Panc1 (cell line): ENCODE measurements around the gene RELL1. TPM values are rescaled to one million over a fixed set of nuclear protein-coding genes. Genes with fewer than 3 reads are reported as not detected.

Experiments
- ATAC-seq: fragments of 200-7000 bp; cut with Tn5 transposase; 2 replicates; pipeline ENCODE4 v1.9.1; 2020; ENCODE audit warnings: mild to moderate bottlenecking, moderate library complexity
- BruUV-seq: library from RNA; stranded (reverse); fragments of 400-500 nt; replicated peaks from 2 replicates; lab custom pipeline; 2021; lab: Mats Ljungman, UMichigan
- CTCF ChIA-PET: fragments of 300-600 bp; sonication (Branson Sonifier 250); formaldehyde crosslinking; loops from one replicate; lab custom pipeline; 2022; ENCODE audit warnings: antibody characterized with exemption; lab: Charles Lee
- POLR2A ChIA-PET: fragments of 300-600 bp; sonication (Branson Sonifier 250); formaldehyde crosslinking; loops from one replicate; lab custom pipeline; 2022; ENCODE audit warnings: antibody characterized with exemption; lab: Charles Lee
- DNase-seq: peaks from one replicate; pipeline ENCODE4 v3.0.0-alpha.2; 2010; ENCODE audit warnings: low read depth, low spot score
- H3K27ac ChIP-seq: 2 replicates; pipeline ENCODE4 v1.5.1; 2011; ENCODE audit warnings: mild to moderate bottlenecking, low read length, inconsistent platforms
- H3K27me3 ChIP-seq: fragments of 200-500 bp; sonication (Bioruptor generic); 2 replicates; pipeline ENCODE4 v1.6.0; 2014; ENCODE audit warnings: low read length, inconsistent platforms; ENCODE audit not compliant: control insufficient read depth, insufficient read depth
- H3K36me3 ChIP-seq: fragments of 200-500 bp; sonication (Bioruptor generic); 2 replicates; pipeline ENCODE4 v1.5.1; 2014; ENCODE audit warnings: inconsistent platforms, mild to moderate bottlenecking, low read length, moderate library complexity; ENCODE audit not compliant: control insufficient read depth, insufficient read depth
- H3K4me1 ChIP-seq: 2 replicates; pipeline ENCODE4 v1.5.1; 2011; ENCODE audit warnings: inconsistent platforms, mild to moderate bottlenecking, low read length, moderate library complexity; ENCODE audit not compliant: control insufficient read depth, insufficient read depth
- H3K4me3 ChIP-seq, 2 experiments: 2 replicates each; pipeline ENCODE4 v1.5.1; 2011 to 2012; ENCODE audit warnings: low read depth in 2 of 2, low read length in 2 of 2, mild to moderate bottlenecking in 2 of 2, inconsistent platforms in 1 of 2, moderate library complexity in 1 of 2
- H3K9me3 ChIP-seq: fragments of 200-500 bp; sonication (Bioruptor generic); 2 replicates; pipeline ENCODE4 v1.5.1; 2014; ENCODE audit warnings: low read depth, mild to moderate bottlenecking, inconsistent platforms, low read length, moderate library complexity; ENCODE audit not compliant: control insufficient read depth, insufficient read depth
- POLR2AphosphoS5 ChIP-seq: IDR thresholded peaks from 2 replicates; pipeline ENCODE4 v1.6.1; 2012; ENCODE audit warnings: mild to moderate bottlenecking, low read depth, low read length, moderate library complexity
- SIN3A ChIP-seq: IDR thresholded peaks from 2 replicates; pipeline ENCODE4 v1.6.1; 2012; ENCODE audit warnings: low read depth, mild to moderate bottlenecking, low read length, moderate library complexity, borderline replicate concordance; ENCODE audit not compliant: insufficient read depth
- TCF7L2 ChIP-seq: IDR thresholded peaks from 2 replicates; pipeline ENCODE4 v1.6.1; 2011; ENCODE audit warnings: mild to moderate bottlenecking, low read depth, low read length, inconsistent platforms
- in situ Hi-C: cut with HindIII; loops from 2 replicates; pipeline ENCODE4 v1.10.0; 2016; ENCODE audit warnings: low sequenced_read_pairs, low pct_unique_long_range_greater_than_20kb
- intact Hi-C: fragments of 100-400 bp; cut with micrococcal nuclease; formaldehyde crosslinking; loops from one replicate; pipeline ENCODE4 v1.10.0; 2022; ENCODE audit not compliant: unreplicated experiment
- total RNA-seq: library from RNA; stranded (reverse); gene quantifications from one replicate; pipeline ENCODE4 v1.2.1, GENCODE V29; 2021; ENCODE audit not compliant: unreplicated experiment
- TF ChIP-seq, protein P1 (sequence below): fragments of 450-650 bp; IDR thresholded peaks from 2 replicates; pipeline ENCODE4 v1.5.1; 2017; ENCODE audit warnings: mild to moderate bottlenecking
- TF ChIP-seq, protein P2 (sequence below), 2 experiments: IDR thresholded peaks; 2 replicates each; pipeline ENCODE4 v1.6.1; 2011 to 2012; ENCODE audit warnings: low read depth in 2 of 2, control low read depth in 1 of 2, low read length in 1 of 2, mild to moderate bottlenecking in 1 of 2, moderate library complexity in 1 of 2; ENCODE audit not compliant: insufficient read depth in 1 of 2

The RELL1 gene
- total RNA-seq, 1 experiment from 2014 or later, result 29.1 TPM

DNA sequence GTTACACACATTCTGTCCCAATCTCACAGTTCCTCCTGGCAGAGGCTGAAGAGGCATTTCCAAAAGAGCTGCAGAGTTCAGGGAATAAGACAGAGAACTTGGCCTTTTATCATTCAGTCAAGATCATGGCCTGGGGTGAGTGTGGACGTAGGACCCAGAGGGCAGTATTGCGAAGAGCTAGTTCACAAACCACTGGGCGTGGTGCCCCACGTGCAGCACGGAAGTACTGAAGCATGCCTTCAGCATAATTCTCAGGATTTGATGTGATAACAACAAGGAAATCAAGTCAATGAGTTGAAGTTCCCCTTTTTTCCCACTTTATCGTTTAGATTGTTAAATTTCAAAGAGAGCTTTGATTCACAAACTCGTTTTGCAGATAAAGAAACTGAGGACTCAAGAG lies 117.7 kb downstream of the RELL1 start:
- in situ Hi-C loops (no loop called here), intact Hi-C loops (no loop called here)
- no peak overlapping the region for H3K27ac ChIP-seq
- BruUV-seq, result no TSS peak
- no peak for DNase-seq
- TF ChIP-seq SIN3A (no peak), POLR2AphosphoS5 (no peak), TCF7L2 (no peak)
- TF ChIP-seq, protein P1, sequence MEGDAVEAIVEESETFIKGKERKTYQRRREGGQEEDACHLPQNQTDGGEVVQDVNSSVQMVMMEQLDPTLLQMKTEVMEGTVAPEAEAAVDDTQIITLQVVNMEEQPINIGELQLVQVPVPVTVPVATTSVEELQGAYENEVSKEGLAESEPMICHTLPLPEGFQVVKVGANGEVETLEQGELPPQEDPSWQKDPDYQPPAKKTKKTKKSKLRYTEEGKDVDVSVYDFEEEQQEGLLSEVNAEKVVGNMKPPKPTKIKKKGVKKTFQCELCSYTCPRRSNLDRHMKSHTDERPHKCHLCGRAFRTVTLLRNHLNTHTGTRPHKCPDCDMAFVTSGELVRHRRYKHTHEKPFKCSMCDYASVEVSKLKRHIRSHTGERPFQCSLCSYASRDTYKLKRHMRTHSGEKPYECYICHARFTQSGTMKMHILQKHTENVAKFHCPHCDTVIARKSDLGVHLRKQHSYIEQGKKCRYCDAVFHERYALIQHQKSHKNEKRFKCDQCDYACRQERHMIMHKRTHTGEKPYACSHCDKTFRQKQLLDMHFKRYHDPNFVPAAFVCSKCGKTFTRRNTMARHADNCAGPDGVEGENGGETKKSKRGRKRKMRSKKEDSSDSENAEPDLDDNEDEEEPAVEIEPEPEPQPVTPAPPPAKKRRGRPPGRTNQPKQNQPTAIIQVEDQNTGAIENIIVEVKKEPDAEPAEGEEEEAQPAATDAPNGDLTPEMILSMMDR, result no peak
- TF ChIP-seq, protein P2, sequence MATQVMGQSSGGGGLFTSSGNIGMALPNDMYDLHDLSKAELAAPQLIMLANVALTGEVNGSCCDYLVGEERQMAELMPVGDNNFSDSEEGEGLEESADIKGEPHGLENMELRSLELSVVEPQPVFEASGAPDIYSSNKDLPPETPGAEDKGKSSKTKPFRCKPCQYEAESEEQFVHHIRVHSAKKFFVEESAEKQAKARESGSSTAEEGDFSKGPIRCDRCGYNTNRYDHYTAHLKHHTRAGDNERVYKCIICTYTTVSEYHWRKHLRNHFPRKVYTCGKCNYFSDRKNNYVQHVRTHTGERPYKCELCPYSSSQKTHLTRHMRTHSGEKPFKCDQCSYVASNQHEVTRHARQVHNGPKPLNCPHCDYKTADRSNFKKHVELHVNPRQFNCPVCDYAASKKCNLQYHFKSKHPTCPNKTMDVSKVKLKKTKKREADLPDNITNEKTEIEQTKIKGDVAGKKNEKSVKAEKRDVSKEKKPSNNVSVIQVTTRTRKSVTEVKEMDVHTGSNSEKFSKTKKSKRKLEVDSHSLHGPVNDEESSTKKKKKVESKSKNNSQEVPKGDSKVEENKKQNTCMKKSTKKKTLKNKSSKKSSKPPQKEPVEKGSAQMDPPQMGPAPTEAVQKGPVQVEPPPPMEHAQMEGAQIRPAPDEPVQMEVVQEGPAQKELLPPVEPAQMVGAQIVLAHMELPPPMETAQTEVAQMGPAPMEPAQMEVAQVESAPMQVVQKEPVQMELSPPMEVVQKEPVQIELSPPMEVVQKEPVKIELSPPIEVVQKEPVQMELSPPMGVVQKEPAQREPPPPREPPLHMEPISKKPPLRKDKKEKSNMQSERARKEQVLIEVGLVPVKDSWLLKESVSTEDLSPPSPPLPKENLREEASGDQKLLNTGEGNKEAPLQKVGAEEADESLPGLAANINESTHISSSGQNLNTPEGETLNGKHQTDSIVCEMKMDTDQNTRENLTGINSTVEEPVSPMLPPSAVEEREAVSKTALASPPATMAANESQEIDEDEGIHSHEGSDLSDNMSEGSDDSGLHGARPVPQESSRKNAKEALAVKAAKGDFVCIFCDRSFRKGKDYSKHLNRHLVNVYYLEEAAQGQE (IDR thresholded peaks at IDR 0.05; ENCODE audit: insufficient read depth in 1 of 2, low read depth in 2 of 2, low read length in 1 of 2), result no peak
- no peaks in the 10 kb centered on the region for H3K4me1 ChIP-seq
- no peaks in the 10 kb centered on the region for H3K27me3 ChIP-seq
- POLR2A ChIA-PET, result no interaction called here
- no peaks in the 10 kb centered on the region for H3K9me3 ChIP-seq
- CTCF ChIA-PET, result interaction anchor here (0.7 kb wide), 1 partner anchor 37 kb away, joined by 9 read pairs; no protein-coding TSS in a partner anchor
- H3K36me3 ChIP-seq, result no peaks in the 10 kb centered on the region
- H3K4me3 ChIP-seq, result no peak overlapping the region
- no peak for ATAC-seq

DNA sequence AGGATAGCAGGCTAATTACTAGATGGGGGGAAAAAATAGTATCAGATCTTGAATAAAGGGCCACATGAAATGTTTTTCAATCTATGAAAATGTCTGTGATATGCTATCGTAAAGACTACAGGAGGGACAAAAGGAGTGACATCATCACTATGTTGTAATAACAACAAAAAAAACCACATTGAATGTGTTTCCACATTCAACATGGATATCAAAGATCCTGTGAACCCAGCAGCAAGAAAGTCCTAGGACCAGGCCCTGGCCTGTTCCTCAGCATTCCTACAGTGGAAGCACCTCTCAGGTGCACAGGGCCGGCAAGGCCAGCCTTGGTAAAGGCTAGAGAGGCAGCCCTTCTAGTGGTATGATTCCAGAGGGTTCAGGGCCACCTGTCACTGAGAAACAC lies 118.3 kb downstream of the RELL1 start:
- Histone ChIP-seq H3K4me3 (no peak overlapping the region), H3K36me3 (no peaks in the 10 kb centered on the region), H3K9me3 (no peaks in the 10 kb centered on the region), H3K4me1 (no peaks in the 10 kb centered on the region), H3K27me3 (no peaks in the 10 kb centered on the region), H3K27ac (no peak overlapping the region)
- DNase-seq, result no peak
- in situ Hi-C loops (no loop called here), intact Hi-C loops (no loop called here)
- no peak for ATAC-seq
- ChIA-PET POLR2A (no interaction called here), CTCF (no interaction called here)
- BruUV-seq, result no TSS peak
- TF ChIP-seq, protein P2 (IDR thresholded peaks at IDR 0.05; ENCODE audit: insufficient read depth in 1 of 2, low read depth in 2 of 2, low read length in 1 of 2), result no peak
- TF ChIP-seq POLR2AphosphoS5 (no peak), TCF7L2 (no peak), SIN3A (no peak)
- TF ChIP-seq, protein P1, result no peak
